ENCODE measurements around the gene ITFG2. TPM values are rescaled to one million over a fixed set of nuclear protein-coding genes. Genes with fewer than 3 reads are reported as not detected.

The ITFG2 gene
- total and polyA plus RNA-seq, 9 donors, result 25.4 to 66.0 (median 41.1) TPM

GRCh38 chr12:2853626-2854025 lies 41.2 kb downstream of the ITFG2 start:
- intact Hi-C loops (cut with DNase I), result loop anchor here in 3 of 4 donors (10.0 kb wide), 2 partner anchors 91 to 181 kb away; no protein-coding TSS in a partner anchor
- TF ChIP-seq EP300 (IDR thresholded peaks at IDR 0.05) (no peak), CTCF (IDR thresholded peaks at IDR 0.05) (peak; percentile 66 to 72 (median 69)), POLR2A (IDR thresholded peaks at IDR 0.05) (no peak)
- Histone ChIP-seq H3K4me3 (no peak overlapping the region), H3K27me3 (no peaks in the 10 kb centered on the region), H3K36me3 (no peaks in the 10 kb centered on the region), H3K27ac (no peak overlapping the region), H3K4me1 (ENCODE audit: insufficient read depth) (peaks cover 11% of the 10 kb centered on the region), H3K9me3 (no peaks in the 10 kb centered on the region)
- 13 to 15% (median 14%) methylated on average over 11 of the region's 11 CpGs for WGBS, 3 donors
- peak; percentile 88 to 94 (median 91) for DNase-seq

- no peak for DNase-seq
- Histone ChIP-seq H3K27ac (no peak overlapping the region), H3K4me3 (no peak overlapping the region), H3K9me3 (no peaks in the 10 kb centered on the region), H3K36me3 (no peaks in the 10 kb centered on the region), H3K27me3 (no peaks in the 10 kb centered on the region), H3K4me1 (ENCODE audit: insufficient read depth) (peaks cover 4% of the 10 kb centered on the region)
- intact Hi-C loops (cut with DNase I), result loop anchor here (5.0 to 10.0 kb wide), 4 partner anchors 87 to 180 kb away; no protein-coding TSS in a partner anchor
- TF ChIP-seq EP300 (IDR thresholded peaks at IDR 0.05) (no peak), CTCF (IDR thresholded peaks at IDR 0.05) (no peak), POLR2A (IDR thresholded peaks at IDR 0.05) (no peak)
- WGBS, 3 donors, result 84 to 89% (median 89%) methylated on average over 25 of the region's 25 CpGs
Measured at GRCh38 chr12:2854669-2855453, 42.4 kb downstream of the ITFG2 start.

- WGBS, 3 donors, result 80 to 89% (median 89%) methylated on average over 7 of the region's 7 CpGs
- TF ChIP-seq POLR2A (IDR thresholded peaks at IDR 0.05) (no peak), EP300 (IDR thresholded peaks at IDR 0.05) (no peak), CTCF (IDR thresholded peaks at IDR 0.05) (no peak)
- Histone ChIP-seq H3K27me3 (no peaks in the 10 kb centered on the region), H3K4me1 (ENCODE audit: insufficient read depth) (peaks cover 4% of the 10 kb centered on the region), H3K27ac (no peak overlapping the region), H3K9me3 (no peaks in the 10 kb centered on the region), H3K36me3 (no peaks in the 10 kb centered on the region), H3K4me3 (no peak overlapping the region)
- no peak for DNase-seq
- intact Hi-C loops (cut with DNase I), result loop anchor here (5.0 to 10.0 kb wide), 4 partner anchors 87 to 179 kb away; no protein-coding TSS in a partner anchor
Measured at GRCh38 chr12:2855546-2855945, 43.1 kb downstream of the ITFG2 start.

- intact Hi-C loops (cut with DNase I), result loop anchor here (5.0 to 10.0 kb wide), 4 partner anchors 86 to 179 kb away; no protein-coding TSS in a partner anchor
- WGBS, 3 donors, result 73 to 89% (median 84%) methylated on average over 3 of the region's 3 CpGs
Measured at GRCh38 chr12:2856051-2856450, 43.6 kb downstream of the ITFG2 start.

More at GRCh38 chr12:2856051-2856450, 43.6 kb downstream of the ITFG2 start:
- Histone ChIP-seq H3K4me1 (ENCODE audit: insufficient read depth) (peaks cover 4% of the 10 kb centered on the region), H3K27ac (no peak overlapping the region), H3K27me3 (no peaks in the 10 kb centered on the region), H3K9me3 (no peaks in the 10 kb centered on the region), H3K4me3 (no peak overlapping the region), H3K36me3 (no peaks in the 10 kb centered on the region)
- DNase-seq, result no peak
- TF ChIP-seq CTCF (IDR thresholded peaks at IDR 0.05) (no peak), POLR2A (IDR thresholded peaks at IDR 0.05) (no peak), EP300 (IDR thresholded peaks at IDR 0.05) (no peak)

All from ovary (tissue), 9 donors.